HepG2 (cell line): Measurements from ENCODE around the gene CCDC50. TPM values are rescaled to one million over a fixed set of nuclear protein-coding genes. Genes with fewer than 3 reads are reported as not detected.

Experiments
- CREB3 ChIP-seq: sonication (generic); formaldehyde crosslinking; IDR thresholded peaks from 2 replicates; pipeline ENCODE4 v1.5.0; 2020; ENCODE audit warnings: missing genetic modification reagents
- ELF3 ChIP-seq: IDR thresholded peaks from 2 replicates; pipeline ENCODE4 v1.6.1; 2016; ENCODE audit warnings: missing genetic modification reagents, missing compliant biosample characterization
- FOXA3 ChIP-seq: IDR thresholded peaks from 2 replicates; pipeline ENCODE4 v1.6.1; 2016; ENCODE audit warnings: missing genetic modification reagents, missing compliant biosample characterization
- GABPB1 ChIP-seq: IDR thresholded peaks from 2 replicates; pipeline ENCODE4 v1.6.1; 2016; ENCODE audit warnings: mild to moderate bottlenecking, missing genetic modification reagents, moderate library complexity, missing compliant biosample characterization
- GATA4 ChIP-seq: sonication (generic); IDR thresholded peaks from 2 replicates; pipeline ENCODE4 v1.6.1; 2016; ENCODE audit warnings: antibody characterized with exemption, low read depth, borderline replicate concordance
- HNF1A ChIP-seq, 2 experiments: sonication (generic) in 1 of 2; formaldehyde crosslinking in 1 of 2; IDR thresholded peaks; 2 replicates each; pipeline versions ENCODE4 v1.4.0 to v1.6.1; 2016 to 2020; ENCODE audit warnings: borderline replicate concordance in 1 of 2, low read depth in 1 of 2, mild to moderate bottlenecking in 1 of 2, missing genetic modification reagents in 1 of 2
- HNF4G ChIP-seq, 2 experiments: sonication (generic) in 1 of 2; formaldehyde crosslinking in 1 of 2; IDR thresholded peaks; 2 replicates each; pipeline versions ENCODE4 v1.4.0 to v1.6.1; 2011 to 2020; ENCODE audit warnings: borderline replicate concordance in 2 of 2, low read depth in 2 of 2, mild to moderate bottlenecking in 2 of 2, low read length in 1 of 2, missing genetic modification reagents in 1 of 2, moderate library complexity in 1 of 2
- HNRNPL ChIP-seq: fragments of 200-400 bp; formaldehyde crosslinking; IDR thresholded peaks from 2 replicates; pipeline ENCODE4 v1.6.1; 2017; ENCODE audit warnings: mild to moderate bottlenecking, low read depth, low read length
- HOMEZ ChIP-seq: IDR thresholded peaks from 2 replicates; pipeline ENCODE4 v1.6.1; 2016; ENCODE audit warnings: low read depth
- MAF1 ChIP-seq: sonication (generic); formaldehyde crosslinking; IDR thresholded peaks from 2 replicates; pipeline ENCODE4 v1.5.0; 2020; ENCODE audit warnings: missing genetic modification reagents, borderline replicate concordance
- NFYC ChIP-seq: IDR thresholded peaks from 2 replicates; pipeline ENCODE4 v1.6.1; 2016; ENCODE audit warnings: missing genetic modification reagents, missing compliant biosample characterization
- PAX8 ChIP-seq: sonication (generic); formaldehyde crosslinking; IDR thresholded peaks from 2 replicates; pipeline ENCODE4 v1.8.0; 2022; ENCODE audit warnings: mild to moderate bottlenecking, missing genetic modification reagents, borderline replicate concordance
- POGK ChIP-seq: sonication (generic); formaldehyde crosslinking; conservative IDR thresholded peaks from 2 replicates; pipeline ENCODE4 v1.8.0; 2022; ENCODE audit warnings: mild to moderate bottlenecking, moderate library complexity, missing genetic modification reagents
- STAT6 ChIP-seq: sonication (generic); formaldehyde crosslinking; IDR thresholded peaks from 2 replicates; pipeline ENCODE4 v1.4.0; 2020; ENCODE audit warnings: missing genetic modification reagents, mild to moderate bottlenecking, borderline replicate concordance
- WIZ ChIP-seq: sonication (generic); formaldehyde crosslinking; IDR thresholded peaks from 2 replicates; pipeline ENCODE4 v1.5.1; 2020; ENCODE audit warnings: mild to moderate bottlenecking, missing genetic modification reagents
- ZNF607 ChIP-seq: sonication (generic); formaldehyde crosslinking; IDR thresholded peaks from 2 replicates; pipeline ENCODE4 v1.5.1; 2020; ENCODE audit warnings: missing genetic modification reagents, mild to moderate bottlenecking, borderline replicate concordance
- polyA plus RNA-seq, 8 experiments: library from polyadenylated mRNA; depleted of rRNA in 3 of 8; stranded (reverse) in 7 of 8; unstranded in 1 of 8; fragments of >200 nt; fragmentation: Illumina TruSeq in 4 of 8; extraction: Trizol in 4 of 8; gene quantifications; 2 replicates each; pipeline versions ENCODE4 v1.2.1 to v1.2.3, GENCODE V29; 2011 to 2016; ENCODE audit warnings: low read depth in 4 of 8, missing spikeins in 1 of 8, mixed read lengths in 1 of 8; ENCODE audit not compliant: insufficient read depth in 1 of 8
- total RNA-seq, 5 experiments: library from RNA; depleted of rRNA; stranded (reverse); fragments of >200 nt; fragmentation: Illumina TruSeq; extraction: Trizol; gene quantifications; 2 replicates each; pipeline ENCODE4 v1.2.3, GENCODE V29; 2016; ENCODE audit warnings: low read depth in 1 of 5

Gene CCDC50
- total and polyA plus RNA-seq, 2 of the 13 experiments (the other 11 are each of a cell fraction or from before 2014, with no cell fraction given) = 47.6 to 66.4 TPM

GRCh38 chr3:191431160-191431822 lies 102.1 kb downstream of the CCDC50 start (continued):
- TF ChIP-seq HNRNPL (no peak), GATA4 (no peak), NFYC (no peak), PAX8 (no peak), ELF3 (CRISPR knock-in tag) (0 out of 2 replicates have a peak, but pooled peaks have one; percentile 19), CREB3 (CRISPR knock-in tag) (no peak), HNF1A (IDR thresholded peaks at IDR 0.05; ENCODE audit: low read depth) (peak; percentile 96), HNF1A (CRISPR knock-in tag; IDR thresholded peaks at IDR 0.05; ENCODE audit: borderline replicate concordance) (peak; percentile 93), STAT6 (CRISPR knock-in tag) (no peak), HOMEZ (CRISPR knock-in tag) (peak; percentile 84; the same call in 1 of the 2 replicates), FOXA3 (CRISPR knock-in tag) (peak; percentile 63; the same call in 1 of the 2 replicates), POGK (CRISPR knock-in tag) (0 out of 2 replicates have a peak, but pooled peaks have one; percentile 28), ZNF607 (CRISPR knock-in tag) (no peak), GABPB1 (CRISPR knock-in tag) (no peak), MAF1 (CRISPR knock-in tag) (no peak), HNF4G (IDR thresholded peaks at IDR 0.05; ENCODE audit: borderline replicate concordance, low read depth, low read length) (no peak), HNF4G (CRISPR knock-in tag; IDR thresholded peaks at IDR 0.05; ENCODE audit: borderline replicate concordance, low read depth) (no peak), WIZ (CRISPR knock-in tag) (no peak)
